Gastroesophageal sphincter (tissue), 4 donors: ENCODE results near the gene CSNK1G1. TPM values are rescaled to one million over a fixed set of nuclear protein-coding genes. Genes with fewer than 3 reads are reported as not detected.

Experiments
- ATAC-seq: fragments of 150-250 bp; one replicate; pipeline ENCODE4 v1.9.1; 2016; ENCODE audit warnings: mild to moderate bottlenecking, moderate library complexity
- H3K27ac ChIP-seq, 4 donors: fragments of 200-600 bp; sonication (generic) in 3 of 4; 1 replicate in 3 of 4; 2 replicates in 1 of 4; pipeline ENCODE4 v1.5.1; 2016 to 2019
- H3K27me3 ChIP-seq: fragments of 200-600 bp; sonication (generic); one replicate; pipeline ENCODE4 v1.5.1; 2019
- H3K36me3 ChIP-seq, 2 donors: fragments of 200-600 bp; sonication (generic); one replicate each; pipeline ENCODE4 v1.5.1; 2019; ENCODE audit warnings: control low read depth in 1 of 2
- H3K4me1 ChIP-seq, 3 donors: fragments of 200-600 bp; sonication (generic); 1 replicate in 2 of 3; 2 replicates in 1 of 3; pipeline ENCODE4 v1.5.1; 2016 to 2019; ENCODE audit warnings: control low read depth in 2 of 3
- H3K4me3 ChIP-seq, 2 donors: fragments of 200-600 bp; sonication (generic); one replicate each; pipeline ENCODE4 v1.5.1; 2019; ENCODE audit warnings: mild to moderate bottlenecking in 1 of 2, moderate library complexity in 1 of 2
- H3K9me3 ChIP-seq, 3 donors: fragments of 200-600 bp; sonication (generic); one replicate each; pipeline ENCODE4 v1.5.1; 2017 to 2019; ENCODE audit warnings: control low read depth in 2 of 3
- EP300 ChIP-seq: sonication (generic); formaldehyde crosslinking; IDR thresholded peaks from one replicate; pipeline ENCODE4 v1.6.1; 2017; ENCODE audit warnings: antibody characterized with exemption, mild to moderate bottlenecking
- POLR2A ChIP-seq, 2 donors: fragments of 450-650 bp; IDR thresholded peaks; one replicate each; pipeline ENCODE4 v1.6.1; 2017; ENCODE audit warnings: antibody characterized with exemption in 2 of 2, mild to moderate bottlenecking in 2 of 2, moderate library complexity in 1 of 2
- POLR2AphosphoS5 ChIP-seq: sonication (generic); formaldehyde crosslinking; IDR thresholded peaks from one replicate; pipeline ENCODE4 v1.6.1; 2017; ENCODE audit warnings: antibody characterized with exemption
- WGBS, 2 donors: methylation state at CpG; one replicate each; pipeline ENCODE4 v1.1.5; 2018; ENCODE audit warnings: low coverage in 1 of 2; 5-methylcytosine and 5-hydroxymethylcytosine counted together
- total RNA-seq, 4 donors: library from RNA; depleted of rRNA; stranded (reverse); fragments of >200 nt; gene quantifications; one replicate each; pipeline ENCODE4 v1.1.0, GENCODE V29; 2016
- TF ChIP-seq, protein P1 (sequence below), 4 experiments: fragments of 200-600 bp in 2 of 4; fragments of 450-650 bp in 2 of 4; sonication (generic) in 1 of 4; IDR thresholded peaks; one replicate each; pipeline ENCODE4 v1.5.1; 2017 to 2019; ENCODE audit warnings: antibody characterized with exemption in 4 of 4, mild to moderate bottlenecking in 2 of 4, moderate library complexity in 2 of 4

The CSNK1G1 gene
- total RNA-seq, 4 donors from 2014 or later, result 9.2 to 67.0 (median 11.9) TPM

DNA sequence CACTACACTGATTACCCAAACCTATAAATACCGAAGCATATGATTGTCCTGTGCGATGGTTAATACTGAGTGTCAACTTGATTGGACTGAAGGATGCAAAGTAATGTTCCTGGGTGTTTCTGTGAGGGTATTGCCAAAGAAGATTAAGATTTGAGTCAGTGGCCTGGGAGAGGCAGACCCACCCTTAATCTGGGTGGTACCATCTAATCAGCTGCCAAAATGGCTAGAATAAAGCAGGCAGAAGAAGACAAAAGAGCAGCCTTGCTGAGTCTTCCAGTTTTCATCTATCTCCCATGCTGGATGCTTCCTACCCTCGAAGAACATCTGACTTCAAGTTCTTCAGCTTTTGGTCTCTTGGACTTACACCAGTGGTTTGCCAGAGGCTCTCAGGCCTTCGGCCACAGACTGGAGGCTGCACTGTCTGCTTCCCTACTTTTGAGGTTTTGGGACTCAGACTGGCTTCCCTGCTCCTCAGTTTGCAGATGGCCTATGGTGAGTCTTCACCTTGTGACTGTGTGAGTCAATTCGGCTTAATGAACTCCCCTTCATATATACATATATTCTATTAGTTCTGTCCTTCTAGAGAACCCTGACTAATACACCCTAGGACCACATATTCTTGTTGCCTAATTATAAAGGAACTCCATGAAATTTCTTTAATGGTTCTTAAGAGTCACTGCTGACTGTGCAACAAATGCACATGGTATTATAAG lies 31.7 kb downstream of the CSNK1G1 start:
- 85 to 93% methylated on average over 4 to 5 of the region's 5 CpGs for WGBS, 2 donors
- H3K36me3 ChIP-seq, result no peaks in the 10 kb centered on the region
- no peaks in the 10 kb centered on the region for H3K4me1 ChIP-seq
- H3K27ac ChIP-seq, result no peak overlapping the region
- TF ChIP-seq POLR2AphosphoS5, result no peak
- TF ChIP-seq, protein P1, sequence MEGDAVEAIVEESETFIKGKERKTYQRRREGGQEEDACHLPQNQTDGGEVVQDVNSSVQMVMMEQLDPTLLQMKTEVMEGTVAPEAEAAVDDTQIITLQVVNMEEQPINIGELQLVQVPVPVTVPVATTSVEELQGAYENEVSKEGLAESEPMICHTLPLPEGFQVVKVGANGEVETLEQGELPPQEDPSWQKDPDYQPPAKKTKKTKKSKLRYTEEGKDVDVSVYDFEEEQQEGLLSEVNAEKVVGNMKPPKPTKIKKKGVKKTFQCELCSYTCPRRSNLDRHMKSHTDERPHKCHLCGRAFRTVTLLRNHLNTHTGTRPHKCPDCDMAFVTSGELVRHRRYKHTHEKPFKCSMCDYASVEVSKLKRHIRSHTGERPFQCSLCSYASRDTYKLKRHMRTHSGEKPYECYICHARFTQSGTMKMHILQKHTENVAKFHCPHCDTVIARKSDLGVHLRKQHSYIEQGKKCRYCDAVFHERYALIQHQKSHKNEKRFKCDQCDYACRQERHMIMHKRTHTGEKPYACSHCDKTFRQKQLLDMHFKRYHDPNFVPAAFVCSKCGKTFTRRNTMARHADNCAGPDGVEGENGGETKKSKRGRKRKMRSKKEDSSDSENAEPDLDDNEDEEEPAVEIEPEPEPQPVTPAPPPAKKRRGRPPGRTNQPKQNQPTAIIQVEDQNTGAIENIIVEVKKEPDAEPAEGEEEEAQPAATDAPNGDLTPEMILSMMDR (IDR thresholded peaks at IDR 0.05), result no peak
- H3K9me3 ChIP-seq, result no peaks in the 10 kb centered on the region
- H3K4me3 ChIP-seq, result no peak overlapping the region
- H3K27me3 ChIP-seq, result no peaks in the 10 kb centered on the region
- ATAC-seq, result no peak

DNA sequence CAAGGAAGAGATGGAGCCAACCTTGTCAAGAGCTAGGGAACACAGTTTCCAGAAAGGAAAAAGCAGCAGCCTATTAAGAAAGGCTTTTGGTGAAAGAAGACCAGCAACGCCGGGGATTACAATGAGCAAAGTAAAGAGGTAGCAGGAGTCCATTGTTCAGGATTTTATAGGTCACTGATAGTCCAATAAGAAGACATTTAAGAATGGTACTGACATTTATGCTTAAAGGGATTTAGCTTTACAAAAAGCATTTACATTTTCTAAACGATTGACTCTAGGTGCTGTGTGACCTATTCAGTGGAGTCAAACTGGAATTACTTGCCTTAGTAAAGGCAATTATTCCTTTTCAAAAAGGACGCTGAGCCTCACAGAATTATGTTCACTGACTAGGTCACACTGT lies 40.8 kb downstream of the CSNK1G1 start:
- Histone ChIP-seq H3K4me1 (peaks cover 3 to 15% (median 4%) of the 10 kb centered on the region in 3 donors), H3K4me3 (no peak overlapping the region), H3K27me3 (no peaks in the 10 kb centered on the region), H3K27ac (peak overlapping the region in 1 of 4 donors; percentile 52), H3K36me3 (no peaks in the 10 kb centered on the region), H3K9me3 (no peaks in the 10 kb centered on the region)
- no peak for ATAC-seq
- WGBS, 2 donors, result 37 to 45% methylated on average over 4 of the region's 4 CpGs
- no peak for TF ChIP-seq POLR2A (IDR thresholded peaks at IDR 0.05)
- TF ChIP-seq, protein P1 (IDR thresholded peaks at IDR 0.05), result no peak
- TF ChIP-seq POLR2AphosphoS5, result no peak
- no peak for TF ChIP-seq EP300

DNA sequence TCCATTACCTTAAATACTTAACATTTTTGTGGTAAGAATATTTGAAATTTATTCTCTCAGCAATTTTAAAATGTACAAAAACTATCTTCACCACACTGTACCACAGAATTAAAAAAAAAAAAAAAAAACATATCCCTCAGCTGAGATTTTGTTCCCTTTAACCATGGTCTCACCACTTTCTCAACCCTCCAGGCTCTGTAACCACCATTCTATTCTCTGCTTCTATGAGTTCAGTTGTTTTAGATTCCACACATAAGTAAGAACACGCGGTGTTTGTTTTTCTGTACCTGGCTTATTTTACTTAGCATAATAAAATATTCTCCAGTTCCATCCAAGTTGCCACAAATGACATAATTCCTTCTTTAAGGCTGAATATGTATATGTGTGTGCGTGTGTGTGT lies 41.5 kb downstream of the CSNK1G1 start:
- no peak for TF ChIP-seq POLR2AphosphoS5
- TF ChIP-seq EP300, result no peak
- TF ChIP-seq, protein P1 (IDR thresholded peaks at IDR 0.05), result no peak
- no peak for TF ChIP-seq POLR2A (IDR thresholded peaks at IDR 0.05)
- H3K4me3 ChIP-seq, result no peak overlapping the region
- no peaks in the 10 kb centered on the region for H3K9me3 ChIP-seq
- ATAC-seq, result no peak
- no peaks in the 10 kb centered on the region for H3K27me3 ChIP-seq
- 45 to 70% methylated on average over 3 of the region's 3 CpGs for WGBS, 2 donors
- peaks cover 3 to 15% (median 4%) of the 10 kb centered on the region in 3 donors for H3K4me1 ChIP-seq
- peak overlapping the region in 1 of 4 donors; percentile 52 for H3K27ac ChIP-seq
- H3K36me3 ChIP-seq, result no peaks in the 10 kb centered on the region

DNA sequence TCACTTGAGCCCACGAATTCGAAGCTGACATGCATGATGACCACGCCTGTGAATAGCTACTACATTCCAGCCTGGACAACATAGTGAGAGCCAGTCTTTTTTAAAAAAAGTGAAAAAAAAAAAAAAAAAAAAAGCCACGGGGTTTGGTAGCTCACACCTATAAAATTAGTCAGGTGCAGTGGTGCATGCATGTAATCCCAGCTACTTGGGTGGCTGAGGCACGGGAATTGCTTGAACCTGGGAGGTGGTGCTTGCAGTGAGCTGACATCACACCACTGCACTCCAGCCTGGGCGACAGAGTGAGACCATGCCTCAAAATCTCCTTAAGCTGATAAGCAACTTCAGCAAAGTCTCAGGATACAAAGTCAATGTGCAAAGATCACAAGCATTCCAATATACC lies 44.4 kb downstream of the CSNK1G1 start:
- ATAC-seq, result no peak
- H3K9me3 ChIP-seq, result no peaks in the 10 kb centered on the region
- no peak overlapping the region for H3K4me3 ChIP-seq
- no peaks in the 10 kb centered on the region for H3K36me3 ChIP-seq
- H3K4me1 ChIP-seq, result peaks cover 3 to 15% (median 4%) of the 10 kb centered on the region in 3 donors
- 89 to 98% methylated on average over 5 to 6 of the region's 6 CpGs for WGBS, 2 donors
- TF ChIP-seq POLR2A (IDR thresholded peaks at IDR 0.05) (no peak), POLR2AphosphoS5 (no peak), EP300 (no peak)
- H3K27me3 ChIP-seq, result no peaks in the 10 kb centered on the region
- H3K27ac ChIP-seq, result no peak overlapping the region

DNA sequence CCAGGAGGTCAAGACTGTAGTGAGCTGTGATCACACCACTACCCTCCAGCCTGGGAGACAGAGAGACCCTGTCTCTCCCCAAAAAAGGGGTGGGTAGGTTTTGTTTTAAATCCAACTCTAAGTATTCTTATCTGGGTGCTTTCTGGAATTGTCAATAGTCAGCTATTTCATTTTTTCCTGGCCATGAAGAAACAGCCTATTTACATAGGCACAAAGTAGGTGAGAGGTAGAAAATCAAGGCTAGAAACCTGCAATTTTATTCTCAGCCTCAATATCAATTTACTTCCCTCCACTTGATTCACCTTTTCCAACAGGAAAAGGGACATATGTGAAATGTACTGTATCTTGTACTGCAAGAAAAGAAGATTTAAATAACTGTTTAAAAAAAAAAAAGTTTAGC lies 45.9 kb downstream of the CSNK1G1 start:
- Histone ChIP-seq H3K9me3 (no peaks in the 10 kb centered on the region), H3K27me3 (no peaks in the 10 kb centered on the region), H3K36me3 (no peaks in the 10 kb centered on the region), H3K4me1 (peaks cover 3 to 7% (median 4%) of the 10 kb centered on the region in 3 donors), H3K4me3 (no peak overlapping the region), H3K27ac (no peak overlapping the region)
- no peak for ATAC-seq
- TF ChIP-seq, protein P1 (IDR thresholded peaks at IDR 0.05), result no peak
- TF ChIP-seq EP300, result no peak
- TF ChIP-seq POLR2AphosphoS5, result no peak
- TF ChIP-seq POLR2A (IDR thresholded peaks at IDR 0.05), result no peak
